Effector memory CD4-positive, alpha-beta T cell (primary cell): ENCODE measurements around the gene PCSK2.

Experiments
- DNase-seq, 3 donors: peaks; one replicate each; pipeline ENCODE4 v3.0.0-alpha.2; 2020
- H3K27ac ChIP-seq: 2 replicates; pipeline ENCODE4 v1.7.0; 2013; ENCODE audit warnings: mild to moderate bottlenecking, low read length, moderate library complexity; ENCODE audit not compliant: insufficient read depth, poor library complexity, severe bottlenecking
- H3K27me3 ChIP-seq: replicated peaks from 2 replicates; pipeline ENCODE4 v1.7.0; 2013; ENCODE audit warnings: mild to moderate bottlenecking, low read length; ENCODE audit not compliant: insufficient read depth, control insufficient read depth, poor library complexity, severe bottlenecking
- H3K36me3 ChIP-seq: 2 replicates; pipeline ENCODE4 v1.7.0; 2013; ENCODE audit warnings: mild to moderate bottlenecking, low read length, moderate library complexity; ENCODE audit not compliant: control insufficient read depth, insufficient read depth
- H3K4me1 ChIP-seq: 2 replicates; pipeline ENCODE4 v1.7.0; 2013; ENCODE audit warnings: low read length, mild to moderate bottlenecking; ENCODE audit not compliant: control insufficient read depth, insufficient read depth, poor library complexity, severe bottlenecking
- H3K4me3 ChIP-seq: 2 replicates; pipeline ENCODE4 v1.7.0; 2013; ENCODE audit warnings: low read length, low read depth, mild to moderate bottlenecking; ENCODE audit not compliant: insufficient read depth, poor library complexity, severe bottlenecking
- H3K9me3 ChIP-seq: 2 replicates; pipeline ENCODE4 v1.7.0; 2013; ENCODE audit warnings: mild to moderate bottlenecking, low read length, moderate library complexity; ENCODE audit not compliant: control insufficient read depth

PCSK2 gene

GRCh38 chr20:17497821-17498580, 271.2 kb downstream of the PCSK2 start:
- Histone ChIP-seq H3K27me3 (no peaks in the 10 kb centered on the region), H3K27ac (no peak overlapping the region), H3K4me3 (no peak overlapping the region), H3K4me1 (no peaks in the 10 kb centered on the region), H3K9me3 (no peaks in the 10 kb centered on the region), H3K36me3 (no peaks in the 10 kb centered on the region)
- no peak for DNase-seq

GRCh38 chr20:17498641-17499040, 271.8 kb downstream of the PCSK2 start:
- H3K4me1 ChIP-seq, result peaks cover 2% of the 10 kb centered on the region
- H3K27me3 ChIP-seq, result no peaks in the 10 kb centered on the region
- no peak for DNase-seq
- H3K36me3 ChIP-seq, result no peaks in the 10 kb centered on the region
- no peaks in the 10 kb centered on the region for H3K9me3 ChIP-seq
- H3K4me3 ChIP-seq, result no peak overlapping the region
- H3K27ac ChIP-seq, result no peak overlapping the region

GRCh38 chr20:17499041-17499440, 272.2 kb downstream of the PCSK2 start:
- H3K27ac ChIP-seq, result no peak overlapping the region
- no peak for DNase-seq
- no peaks in the 10 kb centered on the region for H3K27me3 ChIP-seq
- peaks cover 2% of the 10 kb centered on the region for H3K4me1 ChIP-seq
- H3K4me3 ChIP-seq, result no peak overlapping the region
- no peaks in the 10 kb centered on the region for H3K9me3 ChIP-seq
- H3K36me3 ChIP-seq, result no peaks in the 10 kb centered on the region

- no peaks in the 10 kb centered on the region for H3K36me3 ChIP-seq
- DNase-seq, result no peak
- no peaks in the 10 kb centered on the region for H3K9me3 ChIP-seq
- H3K4me3 ChIP-seq, result no peak overlapping the region
- no peak overlapping the region for H3K27ac ChIP-seq
- peaks cover 2% of the 10 kb centered on the region for H3K4me1 ChIP-seq
- no peaks in the 10 kb centered on the region for H3K27me3 ChIP-seq
These were observed 273.4 kb downstream of the PCSK2 start for GRCh38 chr20:17500271-17500670.

- Histone ChIP-seq H3K27ac (no peak overlapping the region), H3K4me1 (peaks cover 7% of the 10 kb centered on the region), H3K27me3 (no peaks in the 10 kb centered on the region), H3K9me3 (no peaks in the 10 kb centered on the region), H3K4me3 (no peak overlapping the region), H3K36me3 (no peaks in the 10 kb centered on the region)
- no peak for DNase-seq
These were observed 274.0 kb downstream of the PCSK2 start for GRCh38 chr20:17500826-17501225.

- H3K27ac ChIP-seq, result no peak overlapping the region
- H3K36me3 ChIP-seq, result no peaks in the 10 kb centered on the region
- DNase-seq, result no peak
- peaks cover 11% of the 10 kb centered on the region for H3K4me1 ChIP-seq
- no peak overlapping the region for H3K4me3 ChIP-seq
- H3K9me3 ChIP-seq, result no peaks in the 10 kb centered on the region
- no peaks in the 10 kb centered on the region for H3K27me3 ChIP-seq
These were observed 274.9 kb downstream of the PCSK2 start for GRCh38 chr20:17501701-17502100.

GRCh38 chr20:17502105-17502504, 275.3 kb downstream of the PCSK2 start:
- H3K4me3 ChIP-seq, result no peak overlapping the region
- H3K27ac ChIP-seq, result no peak overlapping the region
- no peaks in the 10 kb centered on the region for H3K36me3 ChIP-seq
- H3K27me3 ChIP-seq, result no peaks in the 10 kb centered on the region
- peaks cover 11% of the 10 kb centered on the region for H3K4me1 ChIP-seq
- DNase-seq, result no peak
- no peaks in the 10 kb centered on the region for H3K9me3 ChIP-seq

GRCh38 chr20:17503301-17504065, 276.6 kb downstream of the PCSK2 start:
- no peaks in the 10 kb centered on the region for H3K36me3 ChIP-seq
- no peaks in the 10 kb centered on the region for H3K27me3 ChIP-seq
- DNase-seq, result no peak
- no peaks in the 10 kb centered on the region for H3K9me3 ChIP-seq
- no peak overlapping the region for H3K27ac ChIP-seq
- peaks cover 11% of the 10 kb centered on the region for H3K4me1 ChIP-seq
- H3K4me3 ChIP-seq, result no peak overlapping the region

GRCh38 chr20:17504066-17504897, 277.4 kb downstream of the PCSK2 start:
- H3K27ac ChIP-seq, result no peak overlapping the region
- DNase-seq, result no peak
- H3K36me3 ChIP-seq, result no peaks in the 10 kb centered on the region
- no peaks in the 10 kb centered on the region for H3K9me3 ChIP-seq
- H3K4me3 ChIP-seq, result peak overlapping the region; percentile 57
- H3K4me1 ChIP-seq, result peaks cover 11% of the 10 kb centered on the region
- H3K27me3 ChIP-seq, result no peaks in the 10 kb centered on the region
